GM15510 (cell line): ENCODE measurements around the gene DGKB.

Source experiments
- POLR2A ChIP-seq: IDR thresholded peaks from 3 replicates; pipeline ENCODE4 v1.6.1; 2011; ENCODE audit warnings: borderline replicate concordance; ENCODE audit not compliant: insufficient read length; ENCODE audit errors: extremely low read depth

The DGKB gene

GRCh38 chr7:14233868-14234369 lies 668.6 kb downstream of the DGKB start:
- no peak for TF ChIP-seq POLR2A

- no peak for TF ChIP-seq POLR2A
Measured at GRCh38 chr7:14233076-14233867, 669.3 kb downstream of the DGKB start.

GRCh38 chr7:14229047-14229446 lies 673.5 kb downstream of the DGKB start:
- no peak for TF ChIP-seq POLR2A

GRCh38 chr7:14228341-14228740 lies 674.2 kb downstream of the DGKB start:
- TF ChIP-seq POLR2A = no peak

- no peak for TF ChIP-seq POLR2A
Measured at GRCh38 chr7:14226126-14226525, 676.4 kb downstream of the DGKB start.

GRCh38 chr7:14219125-14219524 lies 683.4 kb downstream of the DGKB start:
- no peak for TF ChIP-seq POLR2A

- TF ChIP-seq POLR2A = no peak
Measured at GRCh38 chr7:14218338-14218737, 684.2 kb downstream of the DGKB start.

- no peak for TF ChIP-seq POLR2A
Measured at GRCh38 chr7:14209896-14210484, 692.6 kb downstream of the DGKB start.

GRCh38 chr7:14207711-14208110 lies 694.8 kb downstream of the DGKB start:
- no peak for TF ChIP-seq POLR2A

GRCh38 chr7:14207138-14207537 lies 695.4 kb downstream of the DGKB start:
- no peak for TF ChIP-seq POLR2A

GRCh38 chr7:14206121-14206520 lies 696.4 kb downstream of the DGKB start:
- TF ChIP-seq POLR2A = no peak

- no peak for TF ChIP-seq POLR2A
Measured at GRCh38 chr7:14201353-14201752, 701.2 kb downstream of the DGKB start.

- TF ChIP-seq POLR2A = no peak
Measured at GRCh38 chr7:14199336-14199735, 703.2 kb downstream of the DGKB start.

GRCh38 chr7:14197280-14197679 lies 705.3 kb downstream of the DGKB start:
- no peak for TF ChIP-seq POLR2A

GRCh38 chr7:14196555-14196954 lies 706.0 kb downstream of the DGKB start:
- TF ChIP-seq POLR2A = no peak

- TF ChIP-seq POLR2A = no peak
Measured at GRCh38 chr7:14195871-14196270, 706.7 kb downstream of the DGKB start.
